ENCODE results near the gene SSPN.

SSPN gene

DNA sequence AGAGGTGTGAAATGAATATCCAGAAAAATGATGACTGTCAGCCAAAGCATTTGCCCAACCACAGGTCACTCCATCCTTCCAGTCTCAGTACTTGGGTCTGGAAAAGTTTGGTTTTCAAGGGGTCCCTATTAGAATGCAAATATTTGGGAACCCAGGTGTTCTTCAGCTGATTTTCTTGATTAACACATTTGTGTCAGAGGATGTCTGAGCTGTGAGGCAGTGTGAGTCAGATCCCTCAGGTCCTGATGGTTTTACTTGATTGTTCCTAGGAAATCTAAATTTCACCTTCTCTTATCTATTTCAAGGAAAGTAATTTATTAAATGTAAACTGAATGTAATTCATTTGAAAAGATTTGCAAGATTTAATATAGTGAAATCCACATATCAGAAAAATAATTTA lies 71.5 kb downstream of the SSPN start:
- no peak overlapping the region for H3K27ac ChIP-seq (ENCODE audit: low read length)

GRCh38 chr12:26268841-26269561 lies 73.6 kb downstream of the SSPN start:
- Histone ChIP-seq H3K36me3 (replicated peaks; ENCODE audit: insufficient read depth, low read length) (no peaks in the 10 kb centered on the region), H3F3A (ENCODE audit: insufficient read depth, low read length) (no peaks in the 10 kb centered on the region), H3K4me1 (ENCODE audit: low read length) (peaks cover 1% of the 10 kb centered on the region), H3K79me2 (ENCODE audit: low read length) (no peaks in the 10 kb centered on the region), H3K9me3 (replicated peaks; ENCODE audit: insufficient read depth, low read length) (no peaks in the 10 kb centered on the region), H3K4me3 (ENCODE audit: low read length) (no peak overlapping the region), H3K27me3 (replicated peaks; ENCODE audit: insufficient read depth, low read length) (no peaks in the 10 kb centered on the region), H3K9ac (ENCODE audit: low read length) (no peak overlapping the region), H2AFZ (ENCODE audit: low read length) (no peak overlapping the region), H3K9me2 (replicated peaks; ENCODE audit: insufficient read depth, low read length) (no peaks in the 10 kb centered on the region), H3K27ac (ENCODE audit: low read length) (no peak overlapping the region), H3K4me2 (ENCODE audit: low read depth, low read length) (no peak overlapping the region), H4K20me1 (ENCODE audit: insufficient read depth, low read length) (no peaks in the 10 kb centered on the region)
- no peak for DNase-seq
- no peak for TF ChIP-seq EZH2phosphoT487 (IDR thresholded peaks at IDR 0.05; ENCODE audit: low read length)
- TF ChIP-seq EZH2 (optimal IDR thresholded peaks at IDR 0.05; ENCODE audit: low read depth, low read length): no peak
- TF ChIP-seq CTCF (IDR thresholded peaks at IDR 0.05; ENCODE audit: low read length): no peak

More for the DNA sequence above, 71.5 kb downstream of the SSPN start:
- no peaks in the 10 kb centered on the region for H3F3A ChIP-seq (ENCODE audit: insufficient read depth, low read length)
- H3K36me3 ChIP-seq (replicated peaks; ENCODE audit: insufficient read depth, low read length): no peaks in the 10 kb centered on the region
- TF ChIP-seq EZH2 (optimal IDR thresholded peaks at IDR 0.05; ENCODE audit: low read depth, low read length) (no peak), EZH2phosphoT487 (IDR thresholded peaks at IDR 0.05; ENCODE audit: low read length) (no peak), CTCF (IDR thresholded peaks at IDR 0.05; ENCODE audit: low read length) (no peak)
- H3K27me3 ChIP-seq (replicated peaks; ENCODE audit: insufficient read depth, low read length): no peaks in the 10 kb centered on the region
- H4K20me1 ChIP-seq (ENCODE audit: insufficient read depth, low read length): no peaks in the 10 kb centered on the region
- H3K79me2 ChIP-seq (ENCODE audit: low read length): no peaks in the 10 kb centered on the region
- H3K9me2 ChIP-seq (replicated peaks; ENCODE audit: insufficient read depth, low read length): no peaks in the 10 kb centered on the region
- no peak overlapping the region for H3K4me2 ChIP-seq (ENCODE audit: low read depth, low read length)
- no peaks in the 10 kb centered on the region for H3K9me3 ChIP-seq (replicated peaks; ENCODE audit: insufficient read depth, low read length)
- DNase-seq: no peak
- no peak overlapping the region for H2AFZ ChIP-seq (ENCODE audit: low read length)
- no peaks in the 10 kb centered on the region for H3K4me1 ChIP-seq (ENCODE audit: low read length)
- H3K9ac ChIP-seq (ENCODE audit: low read length): no peak overlapping the region
- H3K4me3 ChIP-seq (ENCODE audit: low read length): no peak overlapping the region

DNA sequence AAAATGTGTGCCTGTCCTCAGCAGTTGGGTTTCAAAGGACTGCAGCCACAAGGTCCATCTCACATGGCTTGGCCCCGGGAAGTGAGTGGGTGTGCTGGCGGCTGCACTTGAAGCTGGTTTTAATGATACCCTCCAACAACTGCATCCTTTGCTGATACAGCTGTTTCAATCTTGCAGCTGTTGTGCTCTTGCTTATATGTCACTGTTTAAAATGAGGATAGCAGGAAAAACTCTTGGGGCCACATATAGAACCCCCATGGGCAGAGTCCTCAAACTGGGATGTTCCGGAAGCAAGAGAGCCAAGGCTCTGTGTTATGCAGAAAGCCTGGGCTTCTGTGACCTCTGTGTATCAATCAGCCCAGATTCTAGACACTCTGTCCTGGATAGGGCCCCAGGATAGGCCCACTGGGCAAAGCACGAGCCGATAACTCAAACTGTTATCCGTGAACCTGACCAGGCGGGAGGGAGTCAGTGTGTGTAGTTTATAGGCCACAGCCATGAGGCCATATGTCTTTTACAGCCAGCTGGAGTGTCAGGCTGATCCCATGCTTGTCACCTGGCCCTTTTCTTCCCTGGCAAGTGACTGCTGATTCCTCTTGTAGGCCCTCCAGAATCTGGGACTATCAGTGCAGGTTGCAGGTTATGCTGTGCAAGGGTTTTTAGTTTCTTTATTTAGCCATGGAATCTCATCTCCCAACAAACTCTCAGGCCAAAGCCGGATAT lies 74.3 kb downstream of the SSPN start:
- no peak for DNase-seq
- Histone ChIP-seq H3K79me2 (ENCODE audit: low read length) (no peaks in the 10 kb centered on the region), H4K20me1 (ENCODE audit: insufficient read depth, low read length) (no peaks in the 10 kb centered on the region), H2AFZ (ENCODE audit: low read length) (no peak overlapping the region), H3K27me3 (replicated peaks; ENCODE audit: insufficient read depth, low read length) (no peaks in the 10 kb centered on the region), H3K4me2 (ENCODE audit: low read depth, low read length) (no peak overlapping the region), H3K36me3 (replicated peaks; ENCODE audit: insufficient read depth, low read length) (no peaks in the 10 kb centered on the region), H3K9me3 (replicated peaks; ENCODE audit: insufficient read depth, low read length) (no peaks in the 10 kb centered on the region), H3K9me2 (replicated peaks; ENCODE audit: insufficient read depth, low read length) (no peaks in the 10 kb centered on the region), H3K27ac (ENCODE audit: low read length) (no peak overlapping the region), H3K4me1 (ENCODE audit: low read length) (peaks cover 8% of the 10 kb centered on the region), H3K9ac (ENCODE audit: low read length) (no peak overlapping the region), H3K4me3 (ENCODE audit: low read length) (no peak overlapping the region), H3F3A (ENCODE audit: insufficient read depth, low read length) (peaks cover 7% of the 10 kb centered on the region)
- TF ChIP-seq EZH2 (optimal IDR thresholded peaks at IDR 0.05; ENCODE audit: low read depth, low read length) (no peak), EZH2phosphoT487 (IDR thresholded peaks at IDR 0.05; ENCODE audit: low read length) (no peak), CTCF (IDR thresholded peaks at IDR 0.05; ENCODE audit: low read length) (no peak)
